ENCODE data around the gene RUNX1. TPM values are rescaled to one million over a fixed set of nuclear protein-coding genes. Genes with fewer than 3 reads are reported as not detected.

RUNX1 gene
- total and polyA plus RNA-seq, 2 donors (not counting 3 experiments of a cell fraction or from before 2014, with no cell fraction given), result 4.6 to 17.9 TPM

DNA sequence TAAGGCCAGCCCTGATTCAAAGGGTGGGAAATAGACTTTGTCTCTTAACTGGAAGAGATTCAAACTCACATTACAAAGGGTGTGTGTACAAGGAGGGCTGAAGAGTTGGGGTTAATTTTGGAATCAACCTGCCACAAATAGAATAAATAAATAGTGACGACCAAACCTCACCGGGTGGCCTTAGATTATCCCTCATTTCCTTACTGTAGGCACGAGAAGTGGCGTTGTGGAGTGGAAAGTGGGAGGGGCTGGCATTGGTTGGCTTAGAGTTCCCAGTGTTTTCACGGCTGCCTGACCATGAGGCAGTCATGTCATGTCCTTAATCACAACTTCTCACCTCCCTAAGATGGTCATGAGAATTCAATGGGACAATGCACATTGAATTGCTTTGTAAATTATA is 21.3 kb upstream of the RUNX1 start:
- TF ChIP-seq FOS (IDR thresholded peaks at IDR 0.05; ENCODE audit: borderline replicate concordance, insufficient read depth, low read length), result no peak
- TF ChIP-seq, protein P1, sequence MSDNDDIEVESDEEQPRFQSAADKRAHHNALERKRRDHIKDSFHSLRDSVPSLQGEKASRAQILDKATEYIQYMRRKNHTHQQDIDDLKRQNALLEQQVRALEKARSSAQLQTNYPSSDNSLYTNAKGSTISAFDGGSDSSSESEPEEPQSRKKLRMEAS (IDR thresholded peaks at IDR 0.05; ENCODE audit: insufficient read depth, insufficient read length), result no peak
- TF ChIP-seq, protein P2, sequence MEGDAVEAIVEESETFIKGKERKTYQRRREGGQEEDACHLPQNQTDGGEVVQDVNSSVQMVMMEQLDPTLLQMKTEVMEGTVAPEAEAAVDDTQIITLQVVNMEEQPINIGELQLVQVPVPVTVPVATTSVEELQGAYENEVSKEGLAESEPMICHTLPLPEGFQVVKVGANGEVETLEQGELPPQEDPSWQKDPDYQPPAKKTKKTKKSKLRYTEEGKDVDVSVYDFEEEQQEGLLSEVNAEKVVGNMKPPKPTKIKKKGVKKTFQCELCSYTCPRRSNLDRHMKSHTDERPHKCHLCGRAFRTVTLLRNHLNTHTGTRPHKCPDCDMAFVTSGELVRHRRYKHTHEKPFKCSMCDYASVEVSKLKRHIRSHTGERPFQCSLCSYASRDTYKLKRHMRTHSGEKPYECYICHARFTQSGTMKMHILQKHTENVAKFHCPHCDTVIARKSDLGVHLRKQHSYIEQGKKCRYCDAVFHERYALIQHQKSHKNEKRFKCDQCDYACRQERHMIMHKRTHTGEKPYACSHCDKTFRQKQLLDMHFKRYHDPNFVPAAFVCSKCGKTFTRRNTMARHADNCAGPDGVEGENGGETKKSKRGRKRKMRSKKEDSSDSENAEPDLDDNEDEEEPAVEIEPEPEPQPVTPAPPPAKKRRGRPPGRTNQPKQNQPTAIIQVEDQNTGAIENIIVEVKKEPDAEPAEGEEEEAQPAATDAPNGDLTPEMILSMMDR (IDR thresholded peaks at IDR 0.05; ENCODE audit: extremely low read depth in 1 of 2, insufficient read depth in 1 of 2, low read depth in 1 of 2, low read length in 2 of 2), result no peak
- no peak for TF ChIP-seq JUN (IDR thresholded peaks at IDR 0.05; ENCODE audit: borderline replicate concordance, insufficient read depth, insufficient read length, low read depth)
- TF ChIP-seq POLR2A (IDR thresholded peaks at IDR 0.05; ENCODE audit: low read depth, low read length), result no peak
- no peak for TF ChIP-seq POLR2AphosphoS5 (IDR thresholded peaks at IDR 0.05; ENCODE audit: insufficient read depth, low read depth, low read length)
- no peak for TF ChIP-seq GATA2 (IDR thresholded peaks at IDR 0.05; ENCODE audit: insufficient read depth, insufficient read length, low read depth, low read length)
- TF ChIP-seq EZH2 (IDR thresholded peaks at IDR 0.05; ENCODE audit: borderline replicate concordance, low read depth, low read length, severe bottlenecking), result no peak
- no peak for TF ChIP-seq MYC (IDR thresholded peaks at IDR 0.05; ENCODE audit: low read depth, low read length)
- Histone ChIP-seq H3K4me3 (replicated peaks in 1 of 3; ENCODE audit: insufficient read depth in 1 of 3, low read depth in 1 of 3, low read length in 3 of 3) (no peak overlapping the region), H3K9me3 (replicated peaks; ENCODE audit: control insufficient read depth, insufficient read depth, low read length) (no peaks in the 10 kb centered on the region), H3K4me2 (ENCODE audit: insufficient read depth, low read length) (no peak overlapping the region), H3K79me2 (ENCODE audit: control insufficient read depth, insufficient read depth, low read length) (no peaks in the 10 kb centered on the region), H4K20me1 (replicated peaks; ENCODE audit: control insufficient read depth, extremely low read depth, insufficient read depth, low read length) (no peaks in the 10 kb centered on the region), H3K9ac (replicated peaks; ENCODE audit: extremely low read depth, insufficient read depth, low read length) (no peak overlapping the region), H3K9me1 (replicated peaks; ENCODE audit: control insufficient read depth, extremely low read depth, insufficient read depth, low read length) (no peaks in the 10 kb centered on the region), H3K36me3 (ENCODE audit: control insufficient read depth in 2 of 2, extremely low read depth in 1 of 2, insufficient read depth in 2 of 2, low read length in 2 of 2) (no peaks in the 10 kb centered on the region), H3K4me1 (ENCODE audit: control insufficient read depth, extremely low read depth, insufficient read depth, low read length) (peaks cover 4% of the 10 kb centered on the region), H3K27me3 (ENCODE audit: control insufficient read depth in 2 of 2, insufficient read depth in 2 of 2, low read length in 2 of 2) (peaks cover 0 to 3% of the 10 kb centered on the region in 2 experiments), H3K27ac (ENCODE audit: insufficient read depth, low read depth, low read length) (no peak overlapping the region), H2AFZ (ENCODE audit: low read depth, low read length) (no peak overlapping the region)
- intact Hi-C loops (cut with micrococcal nuclease) (no loop called here), dilution Hi-C loops (cut with MboI; ENCODE audit: extremely low pct_ligation_motif_present, low sequenced_read_pairs) (no loop called here)
- no TSS peak for BruUV-seq (replicated peaks)
- FAIRE-seq, result no peak
- CTCF ChIA-PET, result no interaction called here
- DNase-seq (ENCODE audit: low read depth, low spot score), result no peak
- POLR2A ChIA-PET, result no interaction called here

Data from endothelial cell of umbilical vein (primary cell).